ENCODE data around the gene URB2. TPM values are rescaled to one million over a fixed set of nuclear protein-coding genes. Genes with fewer than 3 reads are reported as not detected.

URB2 gene
- total RNA-seq, 4 donors from 2014 or later, result 8.5 to 60.2 (median 17.1) TPM

DNA sequence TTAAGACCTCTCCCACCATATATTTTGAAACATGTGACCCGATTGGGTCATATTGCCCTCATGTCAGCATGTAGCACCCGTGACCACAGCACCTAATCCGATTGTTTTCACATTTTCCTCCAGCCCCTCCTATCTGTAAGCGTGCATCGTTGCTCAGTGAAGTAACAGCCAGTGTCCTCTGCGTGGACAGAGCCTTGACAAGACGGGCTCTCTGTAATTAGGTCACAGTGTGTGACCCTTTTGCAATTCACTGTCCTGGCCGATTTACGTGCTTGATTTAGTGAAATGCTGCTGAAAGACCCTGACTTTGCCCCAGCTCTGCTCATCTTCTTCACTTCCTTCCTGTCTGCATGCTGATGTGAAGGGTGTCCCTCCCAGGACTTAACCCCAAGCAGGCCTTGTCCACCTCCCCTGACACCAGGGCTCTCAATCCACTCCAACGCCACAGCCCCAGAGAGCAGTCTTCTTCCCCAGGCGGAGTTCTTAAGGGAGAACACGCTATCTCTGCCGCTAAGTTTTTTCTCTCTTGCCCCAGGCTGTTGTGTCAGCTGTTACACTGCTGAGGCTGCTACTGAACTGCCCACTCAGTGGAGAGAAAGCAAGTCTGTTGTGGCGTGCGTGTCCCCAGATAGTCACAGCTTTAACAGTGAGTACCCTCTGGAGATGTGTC is 19.4 kb downstream of the URB2 start:
- ATAC-seq (ENCODE audit: low FRiP score) (no peak), DNase-seq (ENCODE audit: low spot score) (no peak)
- no peak for TF ChIP-seq CTCF (IDR thresholded peaks at IDR 0.05)

DNA sequence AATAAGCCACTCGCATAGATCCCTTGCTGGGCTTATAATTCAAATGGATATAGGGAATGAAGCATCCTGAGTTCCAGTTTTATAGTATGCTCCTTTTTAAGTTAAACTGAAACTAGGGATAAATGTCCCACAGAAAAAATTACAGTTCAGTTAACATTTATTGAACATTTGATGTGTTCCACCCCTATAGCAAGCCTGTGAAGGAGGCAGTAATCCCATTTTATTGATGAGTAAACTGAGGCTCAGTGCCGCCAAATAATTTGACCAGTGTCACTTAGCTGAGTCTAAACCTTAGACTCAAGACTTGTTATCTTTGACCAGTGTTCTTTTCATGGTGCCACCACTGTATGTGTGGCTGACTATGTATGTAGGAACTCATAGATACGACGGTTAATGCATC is 22.4 kb downstream of the URB2 start:
- no peak for DNase-seq (ENCODE audit: low spot score)
- TF ChIP-seq CTCF (IDR thresholded peaks at IDR 0.05), result no peak

GRCh38 chr1:229650045-229650444 is 24.0 kb downstream of the URB2 start:
- no peak for DNase-seq (ENCODE audit: low spot score)
- TF ChIP-seq CTCF (IDR thresholded peaks at IDR 0.05), result no peak
- no peak for ATAC-seq (ENCODE audit: low FRiP score)

More for the DNA sequence above, 22.4 kb downstream of the URB2 start:
- no peak for ATAC-seq (ENCODE audit: low FRiP score)

GRCh38 chr1:229651546-229651945 is 25.5 kb downstream of the URB2 start:
- DNase-seq (ENCODE audit: low spot score), result no peak
- ATAC-seq (ENCODE audit: low FRiP score), result no peak
- TF ChIP-seq CTCF (IDR thresholded peaks at IDR 0.05), result no peak

DNA sequence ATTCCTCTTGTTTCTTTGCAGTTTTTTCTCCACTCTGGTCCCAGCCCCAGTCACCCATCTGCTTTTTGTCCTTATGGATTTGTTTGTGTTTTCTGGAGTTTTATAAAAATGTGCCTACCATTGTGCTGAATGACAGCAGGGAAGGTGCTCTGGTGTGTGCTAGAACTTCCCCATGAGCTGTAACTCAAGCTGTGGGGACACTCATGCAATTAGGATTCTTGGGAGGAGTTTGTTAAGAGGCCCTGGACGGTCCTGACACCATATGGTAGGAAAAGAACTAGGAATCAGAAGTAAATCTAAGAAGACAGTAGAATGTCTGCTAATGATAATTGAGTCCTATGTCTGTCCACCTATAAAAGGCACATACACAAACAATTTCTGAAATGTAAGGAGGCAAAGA is 27.4 kb downstream of the URB2 start:
- ATAC-seq (ENCODE audit: low FRiP score) (no peak), DNase-seq (ENCODE audit: low spot score) (no peak)
- no peak for TF ChIP-seq CTCF (IDR thresholded peaks at IDR 0.05)

GRCh38 chr1:229655781-229656180 is 29.7 kb downstream of the URB2 start:
- no peak for ATAC-seq (ENCODE audit: low FRiP score)
- DNase-seq (ENCODE audit: low spot score), result no peak
- TF ChIP-seq CTCF (IDR thresholded peaks at IDR 0.05), result no peak

DNA sequence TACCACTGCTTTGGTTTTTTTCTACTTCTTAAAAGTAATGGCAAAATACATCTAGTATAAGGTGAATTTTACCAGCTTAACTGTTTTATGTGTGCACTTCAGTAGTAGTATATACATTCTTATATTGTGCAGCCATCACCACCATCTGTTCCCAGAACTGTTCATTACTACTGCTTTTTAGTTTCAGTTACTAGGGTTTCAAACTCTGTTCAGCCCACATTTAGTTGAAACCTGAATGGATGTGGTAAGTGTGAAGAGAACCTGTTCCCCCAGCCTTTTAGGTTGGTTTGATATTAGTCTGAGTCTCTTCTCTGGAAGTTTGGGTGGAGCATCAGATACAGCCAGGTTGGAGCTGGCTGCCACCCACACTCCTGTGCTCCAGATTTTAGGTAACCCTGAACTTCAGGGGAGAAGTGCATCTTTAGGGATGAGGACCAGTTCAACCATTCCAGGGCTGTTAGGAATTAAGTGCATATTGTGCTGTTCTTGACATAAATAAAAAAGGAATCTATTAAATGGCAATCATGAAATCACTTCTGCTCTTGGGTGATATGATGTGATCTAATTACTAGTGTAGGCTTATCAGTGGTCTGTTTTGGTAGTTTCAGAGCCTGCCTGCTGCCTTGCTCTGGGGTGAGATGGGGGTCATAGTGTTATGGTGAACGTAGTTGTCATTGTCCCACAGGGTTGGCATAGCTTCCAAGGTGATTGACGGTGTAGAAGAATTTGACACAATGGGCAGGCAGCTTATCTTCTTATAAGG is 32.1 kb downstream of the URB2 start:
- no peak for TF ChIP-seq CTCF (IDR thresholded peaks at IDR 0.05)
- DNase-seq (ENCODE audit: low spot score) (no peak), ATAC-seq (ENCODE audit: low FRiP score) (no peak)

Data from omental fat pad (tissue), 4 donors.